GM18505 (cell line): ENCODE data around the gene GPX4.

Experiments used
- ATAC-seq: cut with Tn5 transposase; IDR thresholded peaks from one replicate; pipeline ENCODE4 v1.9.1; 2021; ENCODE audit not compliant: unreplicated experiment
- POLR2A ChIP-seq: IDR thresholded peaks from 4 replicates; pipeline ENCODE4 v1.6.1; 2011; ENCODE audit warnings: borderline replicate concordance; ENCODE audit not compliant: insufficient read depth, insufficient read length; ENCODE audit errors: extremely low read depth

Gene GPX4

GRCh38 chr19:1093811-1094553 is 9.8 kb upstream of the GPX4 start:
- no peak for ATAC-seq
- no peak for TF ChIP-seq POLR2A

- no peak for ATAC-seq
Observed at GRCh38 chr19:1094655-1094977, 9.2 kb upstream of the GPX4 start.

GRCh38 chr19:1094978-1095701 is 8.7 kb upstream of the GPX4 start, which contains the start of gene POLR2E:
POLR2E (minus strand) TSS chr19:1095375; CDS start chr19:1095315, 60 bp downstream.
- TF ChIP-seq POLR2A: peak; percentile 74
- peak; percentile 77 for ATAC-seq

More at GRCh38 chr19:1094655-1094977, 9.2 kb upstream of the GPX4 start:
- no peak for TF ChIP-seq POLR2A

- ATAC-seq: no peak
- no peak for TF ChIP-seq POLR2A
Observed at GRCh38 chr19:1097810-1098176, 6.0 kb upstream of the GPX4 start.

- ATAC-seq: no peak
- no peak for TF ChIP-seq POLR2A
Observed at GRCh38 chr19:1098177-1099051, 5.4 kb upstream of the GPX4 start.

- ATAC-seq: no peak
- TF ChIP-seq POLR2A: no peak
Observed at GRCh38 chr19:1101337-1101698, 2.5 kb upstream of the GPX4 start.

- no peak for ATAC-seq
Observed at GRCh38 chr19:1102407-1103131, 1.2 kb upstream of the GPX4 start.

GRCh38 chr19:1103132-1103707 is 574 bp upstream of the GPX4 start:
- TF ChIP-seq POLR2A: no peak
- no peak for ATAC-seq

More at GRCh38 chr19:1102407-1103131, 1.2 kb upstream of the GPX4 start:
- TF ChIP-seq POLR2A: peak; percentile 44

GRCh38 chr19:1104311-1105007 is 665 bp downstream of the GPX4 start:
- ATAC-seq: peak; percentile 33
- TF ChIP-seq POLR2A: no peak

- TF ChIP-seq POLR2A: no peak
- no peak for ATAC-seq
Observed at GRCh38 chr19:1105008-1105872, 1.4 kb downstream of the GPX4 start.
